GM18517 (cell line): ENCODE measurements around the gene PSG11.
"Not testable (repeated sequence)": the region's sequence is repeated elsewhere in the genome, so short reads cannot be mapped to it uniquely, and the experiment has no call there.

Source experiments
- ATAC-seq: cut with Tn5 transposase; IDR thresholded peaks from one replicate; pipeline ENCODE4 v1.9.1; 2021; ENCODE audit warnings: mild to moderate bottlenecking, moderate library complexity; ENCODE audit not compliant: unreplicated experiment

Gene PSG11

GRCh38 chr19:42989186-42989585, 37.1 kb downstream of the PSG11 start:
- ATAC-seq: not testable (repeated sequence)

GRCh38 chr19:42988206-42988605, 38.1 kb downstream of the PSG11 start:
- ATAC-seq: not testable (repeated sequence)

GRCh38 chr19:42985588-42985987, 40.7 kb downstream of the PSG11 start:
- no peak for ATAC-seq

- ATAC-seq: not testable (repeated sequence)
Measured at GRCh38 chr19:42982111-42982510, 44.2 kb downstream of the PSG11 start.

- not testable (repeated sequence) for ATAC-seq
Measured at GRCh38 chr19:42971451-42971850, 54.8 kb downstream of the PSG11 start.

- no peak for ATAC-seq
Measured at GRCh38 chr19:42965176-42965575, 61.1 kb downstream of the PSG11 start.

GRCh38 chr19:42961119-42961518, 65.2 kb downstream of the PSG11 start:
- no peak for ATAC-seq
